22Rv1 (cell line): ENCODE data around the gene TRPM3.

Experiments
- ZFX ChIP-seq: fragments of 450-650 bp; IDR thresholded peaks from 2 replicates; pipeline ENCODE4 v1.6.1; 2017; ENCODE audit warnings: antibody characterized with exemption, borderline replicate concordance
- TF ChIP-seq, protein P1 (sequence below): fragments of 450-650 bp; IDR thresholded peaks from 2 replicates; pipeline ENCODE4 v1.5.1; 2017; ENCODE audit warnings: mild to moderate bottlenecking

DNA sequence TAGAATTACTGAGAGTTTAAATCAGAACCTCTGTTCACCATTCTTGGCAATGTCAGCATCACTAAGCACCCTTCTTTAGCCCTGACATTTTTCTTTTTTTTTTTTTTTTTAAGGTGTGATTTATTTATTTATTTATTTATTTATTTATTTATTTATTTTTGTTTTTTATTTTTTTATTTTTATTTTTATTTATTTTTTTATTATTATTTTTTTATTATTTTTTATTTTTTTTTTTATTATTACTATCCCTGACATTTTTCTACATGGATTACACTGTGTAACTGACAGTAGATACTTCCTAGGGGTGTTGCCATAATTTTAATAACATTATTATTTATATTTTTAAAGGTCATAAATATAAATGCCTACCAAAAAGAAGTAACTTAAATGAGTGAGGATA is 47.0 kb upstream of the TRPM3 start:
- TF ChIP-seq, protein P1, sequence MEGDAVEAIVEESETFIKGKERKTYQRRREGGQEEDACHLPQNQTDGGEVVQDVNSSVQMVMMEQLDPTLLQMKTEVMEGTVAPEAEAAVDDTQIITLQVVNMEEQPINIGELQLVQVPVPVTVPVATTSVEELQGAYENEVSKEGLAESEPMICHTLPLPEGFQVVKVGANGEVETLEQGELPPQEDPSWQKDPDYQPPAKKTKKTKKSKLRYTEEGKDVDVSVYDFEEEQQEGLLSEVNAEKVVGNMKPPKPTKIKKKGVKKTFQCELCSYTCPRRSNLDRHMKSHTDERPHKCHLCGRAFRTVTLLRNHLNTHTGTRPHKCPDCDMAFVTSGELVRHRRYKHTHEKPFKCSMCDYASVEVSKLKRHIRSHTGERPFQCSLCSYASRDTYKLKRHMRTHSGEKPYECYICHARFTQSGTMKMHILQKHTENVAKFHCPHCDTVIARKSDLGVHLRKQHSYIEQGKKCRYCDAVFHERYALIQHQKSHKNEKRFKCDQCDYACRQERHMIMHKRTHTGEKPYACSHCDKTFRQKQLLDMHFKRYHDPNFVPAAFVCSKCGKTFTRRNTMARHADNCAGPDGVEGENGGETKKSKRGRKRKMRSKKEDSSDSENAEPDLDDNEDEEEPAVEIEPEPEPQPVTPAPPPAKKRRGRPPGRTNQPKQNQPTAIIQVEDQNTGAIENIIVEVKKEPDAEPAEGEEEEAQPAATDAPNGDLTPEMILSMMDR, result no peak
- no peak for TF ChIP-seq ZFX
